AG04449 (cell line): ENCODE data around the gene CHAT.

Experiments used
- CTCF ChIA-PET: fragments of 350-600 bp; formaldehyde crosslinking; extraction: SDS; loops from one replicate; lab custom pipeline; 2021; ENCODE audit warnings: antibody characterized with exemption; lab: Yijun Ruan, JAX
- POLR2A ChIA-PET: fragments of 400-600, 350-600 bp; formaldehyde crosslinking; extraction: SDS; loops from one replicate; lab custom pipeline; 2020; ENCODE audit warnings: antibody characterized with exemption, inconsistent platforms; lab: Yijun Ruan, JAX
- DNase-seq: peaks from one replicate; pipeline ENCODE4 v3.0.0-alpha.2; 2010; ENCODE audit warnings: low read depth, low spot score
- H3K4me3 ChIP-seq: 2 replicates; pipeline ENCODE4 v1.5.1; 2011; ENCODE audit warnings: low read depth, mild to moderate bottlenecking, control low read depth, low read length
- TF ChIP-seq, protein P1 (sequence below): IDR thresholded peaks from one replicate; pipeline ENCODE4 v1.5.1; 2011; ENCODE audit warnings: mild to moderate bottlenecking, moderate library complexity, low read length, control low read depth, inconsistent platforms; ENCODE audit not compliant: insufficient read depth; ENCODE audit errors: missing control alignments

CHAT gene

DNA sequence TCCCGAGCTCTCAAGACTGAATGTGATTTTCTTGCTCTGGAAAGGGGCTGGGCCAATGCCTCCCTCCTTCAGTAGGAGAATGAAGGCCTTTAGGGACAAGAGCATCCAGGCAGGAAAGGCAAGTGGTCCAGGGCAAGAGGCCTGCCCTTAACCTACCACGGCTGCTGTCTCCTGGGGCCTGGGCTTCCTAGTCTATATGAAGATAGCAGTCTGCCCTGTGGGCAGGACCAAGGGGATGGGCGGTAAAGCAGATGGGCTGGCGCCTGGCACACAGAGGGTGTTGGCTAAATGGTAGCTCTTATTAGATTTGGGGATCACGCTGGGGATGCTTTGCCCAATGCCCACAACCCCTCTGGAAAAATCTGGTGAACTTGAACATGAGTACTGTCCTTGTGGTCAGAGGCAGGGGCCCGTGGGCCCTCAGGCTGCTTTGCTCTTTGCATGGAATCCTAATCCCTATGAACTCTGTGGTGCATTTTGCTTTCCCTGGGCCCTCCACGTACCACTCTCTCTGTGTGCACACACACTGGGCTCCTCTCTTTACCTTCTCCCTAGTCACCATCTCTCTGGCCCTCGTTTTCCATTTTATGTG, 20.3 kb downstream of the CHAT start:
- no peak overlapping the region for H3K4me3 ChIP-seq
- TF ChIP-seq, protein P1, sequence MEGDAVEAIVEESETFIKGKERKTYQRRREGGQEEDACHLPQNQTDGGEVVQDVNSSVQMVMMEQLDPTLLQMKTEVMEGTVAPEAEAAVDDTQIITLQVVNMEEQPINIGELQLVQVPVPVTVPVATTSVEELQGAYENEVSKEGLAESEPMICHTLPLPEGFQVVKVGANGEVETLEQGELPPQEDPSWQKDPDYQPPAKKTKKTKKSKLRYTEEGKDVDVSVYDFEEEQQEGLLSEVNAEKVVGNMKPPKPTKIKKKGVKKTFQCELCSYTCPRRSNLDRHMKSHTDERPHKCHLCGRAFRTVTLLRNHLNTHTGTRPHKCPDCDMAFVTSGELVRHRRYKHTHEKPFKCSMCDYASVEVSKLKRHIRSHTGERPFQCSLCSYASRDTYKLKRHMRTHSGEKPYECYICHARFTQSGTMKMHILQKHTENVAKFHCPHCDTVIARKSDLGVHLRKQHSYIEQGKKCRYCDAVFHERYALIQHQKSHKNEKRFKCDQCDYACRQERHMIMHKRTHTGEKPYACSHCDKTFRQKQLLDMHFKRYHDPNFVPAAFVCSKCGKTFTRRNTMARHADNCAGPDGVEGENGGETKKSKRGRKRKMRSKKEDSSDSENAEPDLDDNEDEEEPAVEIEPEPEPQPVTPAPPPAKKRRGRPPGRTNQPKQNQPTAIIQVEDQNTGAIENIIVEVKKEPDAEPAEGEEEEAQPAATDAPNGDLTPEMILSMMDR = no peak
- DNase-seq = no peak
- ChIA-PET CTCF (no interaction called here), POLR2A (no interaction called here)

DNA sequence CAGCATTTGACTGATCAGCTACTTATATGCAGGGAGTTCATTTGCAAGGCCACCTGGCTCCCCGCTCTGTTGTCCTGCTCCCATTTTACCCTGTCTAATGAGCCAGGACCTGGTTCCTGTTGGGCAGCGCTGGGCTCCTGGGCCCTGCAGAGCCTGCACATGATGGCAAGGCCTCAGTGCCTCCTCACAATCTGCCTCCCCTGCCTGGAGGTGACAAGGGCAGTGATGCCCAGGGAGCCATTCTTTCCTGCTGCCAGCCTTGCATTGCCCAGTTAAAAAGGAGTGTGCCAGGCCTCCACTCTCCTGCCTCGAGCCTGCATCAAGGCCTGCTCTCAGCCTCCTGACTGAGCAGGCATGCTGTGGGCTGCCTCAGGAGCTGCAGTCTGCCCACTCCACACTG, 28.5 kb downstream of the CHAT start:
- DNase-seq = no peak
- CTCF ChIA-PET = no interaction called here

DNA sequence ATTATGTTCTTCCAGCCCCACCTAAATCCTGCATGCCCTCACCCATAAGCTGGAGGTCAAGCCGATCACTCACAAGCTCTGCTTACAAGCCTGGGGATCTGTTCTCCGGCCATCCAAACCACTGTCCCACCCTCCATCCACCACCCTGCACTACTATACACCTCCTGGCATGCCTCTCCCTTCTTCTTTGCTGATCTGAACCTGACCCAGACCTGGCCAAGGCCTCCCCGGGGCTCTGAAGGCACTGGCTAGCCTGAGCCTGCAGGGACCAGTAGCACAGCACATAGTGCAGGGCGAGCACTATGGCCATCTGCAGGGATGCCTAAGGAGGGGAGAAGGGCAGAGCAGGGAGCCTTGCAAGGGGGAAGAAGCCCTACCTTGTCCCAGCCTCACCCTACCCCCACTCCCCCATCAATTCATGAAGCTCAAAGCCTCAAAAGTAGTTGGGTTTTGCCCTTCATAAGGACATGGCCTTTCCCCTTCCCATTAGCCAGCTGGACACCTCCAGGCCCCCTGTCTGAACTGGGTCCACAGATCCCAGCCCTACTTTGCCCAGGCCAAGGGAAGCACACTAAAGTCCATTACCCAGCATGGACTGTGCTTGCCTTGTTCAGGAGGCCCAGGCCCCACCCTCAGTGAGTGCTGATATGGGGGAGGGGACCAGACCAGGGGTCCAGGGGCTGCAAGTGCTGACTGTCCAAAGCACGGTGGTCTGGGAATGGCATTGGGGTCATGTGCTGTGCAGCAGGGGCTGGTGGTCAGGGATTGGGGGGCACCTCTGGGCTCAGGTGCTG, 29.6 kb downstream of the CHAT start:
- TF ChIP-seq, protein P1 = no peak
- no peak overlapping the region for H3K4me3 ChIP-seq
- POLR2A ChIA-PET = no interaction called here
- CTCF ChIA-PET = no interaction called here
- no peak for DNase-seq

More for the DNA sequence above, 28.5 kb downstream of the CHAT start:
- H3K4me3 ChIP-seq = no peak overlapping the region
- POLR2A ChIA-PET = no interaction called here
- TF ChIP-seq, protein P1 = no peak

DNA sequence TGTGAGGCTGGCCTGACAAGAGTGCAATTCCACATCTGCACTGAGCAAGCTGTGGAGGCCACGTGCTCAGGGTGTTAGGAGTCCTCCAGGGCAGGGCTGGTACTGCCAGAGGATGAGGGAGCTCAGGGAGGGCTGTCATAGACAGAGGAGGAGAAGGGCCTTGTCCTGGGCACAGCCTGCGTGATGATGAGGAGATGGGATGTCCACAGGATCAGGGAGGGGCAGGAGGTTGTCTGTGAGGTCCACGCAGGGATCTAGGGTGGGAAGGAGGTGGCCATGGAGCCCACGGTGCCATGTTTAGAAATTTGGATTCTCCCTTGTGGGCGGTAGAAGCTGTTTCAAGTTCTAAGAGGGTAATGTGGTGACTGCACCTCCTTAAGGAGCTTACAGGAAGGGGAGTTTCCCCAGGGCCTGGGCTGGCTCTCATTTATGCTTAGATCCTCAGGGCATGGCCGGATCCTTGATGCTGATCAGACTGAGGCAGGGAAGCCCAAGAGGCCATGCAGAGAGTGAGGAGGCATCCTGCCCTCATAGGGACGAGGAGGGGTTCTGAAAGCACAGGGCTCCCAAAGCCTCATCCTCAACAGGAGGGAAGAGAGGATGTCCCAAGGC, 30.3 kb downstream of the CHAT start:
- ChIA-PET CTCF (no interaction called here), POLR2A (no interaction called here)
- TF ChIP-seq, protein P1 = no peak
- DNase-seq = no peak
- H3K4me3 ChIP-seq = no peak overlapping the region

DNA sequence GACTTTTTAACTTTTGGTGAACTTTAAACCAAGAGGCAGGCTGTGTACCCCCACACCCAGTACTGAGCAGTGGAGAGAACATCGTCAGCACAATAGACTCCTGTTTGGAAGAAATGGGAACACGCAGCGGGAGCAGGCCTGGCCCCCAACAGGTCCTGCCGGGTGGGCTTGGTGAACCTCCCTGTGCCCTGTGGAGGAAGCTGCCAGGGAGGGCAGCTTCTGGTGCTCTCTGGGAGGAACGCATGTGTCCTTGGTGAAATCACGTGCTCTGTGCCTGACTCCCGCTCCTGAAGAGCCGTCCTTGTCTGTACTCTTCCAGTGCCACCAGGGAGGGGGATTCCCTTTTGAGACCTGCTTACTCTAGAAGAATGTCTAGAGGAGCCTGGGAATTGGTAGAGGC, 31.6 kb downstream of the CHAT start:
- DNase-seq = no peak
- no peak overlapping the region for H3K4me3 ChIP-seq
- ChIA-PET CTCF (no interaction called here), POLR2A (no interaction called here)
- TF ChIP-seq, protein P1 = no peak
